HG03565 (cell line): ENCODE results near the gene SMG6.

Source experiments
- ATAC-seq: cut with Tn5 transposase; IDR thresholded peaks from one replicate; pipeline ENCODE4 v1.9.1; 2021; ENCODE audit warnings: mild to moderate bottlenecking, moderate library complexity; ENCODE audit not compliant: unreplicated experiment

The SMG6 gene

DNA sequence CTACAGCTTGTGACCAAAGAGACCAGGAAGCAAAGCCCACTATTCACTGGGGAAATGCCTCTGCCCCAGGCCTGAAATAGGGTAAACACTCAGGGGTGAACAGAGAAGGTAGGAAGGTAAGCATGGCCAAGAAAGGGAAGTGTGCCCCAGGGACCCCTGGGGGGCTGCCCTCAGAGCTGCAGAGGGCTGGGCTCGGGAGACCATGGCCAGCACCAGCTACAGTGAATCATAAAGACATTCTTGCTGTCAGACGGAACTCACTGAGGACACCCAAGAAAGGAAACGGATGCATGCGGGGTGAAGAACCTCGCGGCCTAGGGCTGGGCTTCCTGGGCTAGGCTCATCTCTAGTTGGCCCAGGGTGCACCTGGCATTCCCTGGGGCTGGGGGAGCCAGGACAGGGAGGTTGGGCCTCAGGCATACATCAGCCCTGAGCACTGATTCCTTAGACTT is 239.0 kb downstream of the SMG6 start:
- no peak for ATAC-seq

GRCh38 chr17:2064147-2064489 is 239.5 kb downstream of the SMG6 start:
- ATAC-seq: no peak

- ATAC-seq: no peak
Observed at GRCh38 chr17:2063261-2064146, 240.1 kb downstream of the SMG6 start.

- ATAC-seq: no peak
Observed at GRCh38 chr17:2062571-2063183, 240.9 kb downstream of the SMG6 start.

- no peak for ATAC-seq
Observed at GRCh38 chr17:2061441-2061958, 242.1 kb downstream of the SMG6 start.

- no peak for ATAC-seq
Observed at GRCh38 chr17:2060681-2061440, 242.7 kb downstream of the SMG6 start.

- ATAC-seq: no peak
Observed at GRCh38 chr17:2060385-2060658, 243.3 kb downstream of the SMG6 start.

GRCh38 chr17:2059547-2060384 is 243.8 kb downstream of the SMG6 start:
- ATAC-seq: no peak

DNA sequence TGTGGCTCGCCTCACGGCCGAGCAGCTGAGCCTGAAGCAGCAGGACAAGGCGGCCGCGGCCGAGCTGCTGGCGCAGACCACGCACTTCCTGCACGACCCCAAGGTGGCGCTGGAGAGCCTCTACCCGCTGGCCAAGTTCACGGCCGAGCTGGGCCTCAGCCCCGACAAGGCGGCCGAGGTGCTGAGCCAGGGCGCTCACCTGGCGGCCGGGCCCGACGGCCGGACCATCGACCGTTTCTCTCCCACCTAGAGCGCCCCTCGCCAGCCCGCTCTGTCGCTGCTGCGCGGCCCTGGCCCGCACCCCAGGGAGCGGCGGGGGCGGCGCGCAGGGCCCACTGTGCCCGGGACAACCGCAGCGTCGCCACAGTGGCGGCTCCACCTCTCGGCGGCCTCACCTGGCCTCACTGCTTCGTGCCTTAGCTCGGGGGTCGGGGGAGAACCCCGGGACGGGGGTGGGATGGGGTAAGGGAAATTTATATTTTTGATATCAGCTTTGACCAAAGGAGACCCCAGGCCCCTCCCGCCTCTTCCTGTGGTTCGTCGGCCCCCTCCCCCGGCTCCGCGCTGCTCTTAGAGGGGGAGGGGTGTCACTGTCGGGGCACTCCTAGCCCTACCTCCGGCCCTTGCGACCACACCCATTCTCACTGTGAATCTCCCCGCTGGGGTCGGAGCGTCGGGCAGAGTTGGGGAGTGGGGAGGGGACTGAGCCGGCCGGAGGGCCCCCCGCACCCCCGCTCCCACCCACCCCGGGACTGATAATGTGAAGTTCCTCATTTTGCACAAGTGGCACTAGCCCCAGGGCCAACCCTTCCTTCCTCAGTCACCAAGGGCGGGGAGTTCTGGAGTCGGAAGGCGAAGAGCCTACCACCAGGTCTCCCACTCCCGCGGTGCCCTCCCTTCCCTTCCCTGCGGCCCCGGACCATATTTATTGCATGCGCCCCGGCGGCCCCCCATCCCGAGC is 244.7 kb downstream of the SMG6 start:
- ATAC-seq: no peak

DNA sequence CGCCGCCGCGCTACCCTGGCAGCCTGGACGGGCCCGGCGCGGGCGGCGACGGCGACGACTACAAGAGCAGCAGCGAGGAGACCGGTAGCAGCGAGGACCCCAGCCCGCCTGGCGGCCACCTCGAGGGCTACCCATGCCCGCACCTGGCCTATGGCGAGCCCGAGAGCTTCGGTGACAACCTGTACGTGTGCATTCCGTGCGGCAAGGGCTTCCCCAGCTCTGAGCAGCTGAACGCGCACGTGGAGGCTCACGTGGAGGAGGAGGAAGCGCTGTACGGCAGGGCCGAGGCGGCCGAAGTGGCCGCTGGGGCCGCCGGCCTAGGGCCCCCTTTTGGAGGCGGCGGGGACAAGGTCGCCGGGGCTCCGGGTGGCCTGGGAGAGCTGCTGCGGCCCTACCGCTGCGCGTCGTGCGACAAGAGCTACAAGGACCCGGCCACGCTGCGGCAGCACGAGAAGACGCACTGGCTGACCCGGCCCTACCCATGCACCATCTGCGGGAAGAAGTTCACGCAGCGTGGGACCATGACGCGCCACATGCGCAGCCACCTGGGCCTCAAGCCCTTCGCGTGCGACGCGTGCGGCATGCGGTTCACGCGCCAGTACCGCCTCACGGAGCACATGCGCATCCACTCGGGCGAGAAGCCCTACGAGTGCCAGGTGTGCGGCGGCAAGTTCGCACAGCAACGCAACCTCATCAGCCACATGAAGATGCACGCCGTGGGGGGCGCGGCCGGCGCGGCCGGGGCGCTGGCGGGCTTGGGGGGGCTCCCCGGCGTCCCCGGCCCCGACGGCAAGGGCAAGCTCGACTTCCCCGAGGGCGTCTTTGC is 245.6 kb downstream of the SMG6 start:
- no peak for ATAC-seq

- no peak for ATAC-seq
Observed at GRCh38 chr17:2057175-2057759, 246.3 kb downstream of the SMG6 start.

DNA sequence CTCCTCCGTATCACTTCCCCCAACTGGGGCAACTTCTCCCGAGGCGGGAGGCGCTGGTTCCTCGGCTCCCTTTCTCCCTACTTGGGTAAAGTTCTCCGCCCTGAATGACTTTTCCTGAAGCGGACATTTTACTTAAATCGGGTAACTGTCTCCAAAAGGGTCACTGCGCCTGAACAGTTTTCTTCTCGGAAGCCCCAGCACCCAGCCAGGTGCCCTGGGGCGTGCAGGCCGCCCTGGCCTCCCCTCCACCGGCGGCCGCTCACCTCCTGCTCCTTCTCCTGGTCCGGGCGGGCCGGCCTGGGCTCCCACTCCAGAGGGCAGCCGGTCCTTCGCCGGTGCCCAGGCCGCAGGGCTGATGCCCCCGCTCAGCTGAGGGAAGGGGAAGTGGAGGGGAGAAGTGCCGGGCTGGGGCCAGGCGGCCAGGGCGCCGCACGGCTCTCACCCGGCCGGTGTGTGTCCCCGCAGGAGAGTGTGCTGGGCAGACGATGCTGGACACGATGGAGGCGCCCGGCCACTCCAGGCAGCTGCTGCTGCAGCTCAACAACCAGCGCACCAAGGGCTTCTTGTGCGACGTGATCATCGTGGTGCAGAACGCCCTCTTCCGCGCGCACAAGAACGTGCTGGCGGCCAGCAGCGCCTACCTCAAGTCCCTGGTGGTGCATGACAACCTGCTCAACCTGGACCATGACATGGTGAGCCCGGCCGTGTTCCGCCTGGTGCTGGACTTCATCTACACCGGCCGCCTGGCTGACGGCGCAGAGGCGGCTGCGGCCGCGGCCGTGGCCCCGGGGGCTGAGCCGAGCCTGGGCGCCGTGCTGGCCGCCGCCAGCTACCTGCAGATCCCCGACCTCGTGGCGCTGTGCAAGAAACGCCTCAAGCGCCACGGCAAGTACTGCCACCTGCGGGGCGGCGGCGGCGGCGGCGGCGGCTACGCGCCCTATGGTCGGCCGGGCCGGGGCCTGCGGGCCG is 247.1 kb downstream of the SMG6 start:
- ATAC-seq: no peak

DNA sequence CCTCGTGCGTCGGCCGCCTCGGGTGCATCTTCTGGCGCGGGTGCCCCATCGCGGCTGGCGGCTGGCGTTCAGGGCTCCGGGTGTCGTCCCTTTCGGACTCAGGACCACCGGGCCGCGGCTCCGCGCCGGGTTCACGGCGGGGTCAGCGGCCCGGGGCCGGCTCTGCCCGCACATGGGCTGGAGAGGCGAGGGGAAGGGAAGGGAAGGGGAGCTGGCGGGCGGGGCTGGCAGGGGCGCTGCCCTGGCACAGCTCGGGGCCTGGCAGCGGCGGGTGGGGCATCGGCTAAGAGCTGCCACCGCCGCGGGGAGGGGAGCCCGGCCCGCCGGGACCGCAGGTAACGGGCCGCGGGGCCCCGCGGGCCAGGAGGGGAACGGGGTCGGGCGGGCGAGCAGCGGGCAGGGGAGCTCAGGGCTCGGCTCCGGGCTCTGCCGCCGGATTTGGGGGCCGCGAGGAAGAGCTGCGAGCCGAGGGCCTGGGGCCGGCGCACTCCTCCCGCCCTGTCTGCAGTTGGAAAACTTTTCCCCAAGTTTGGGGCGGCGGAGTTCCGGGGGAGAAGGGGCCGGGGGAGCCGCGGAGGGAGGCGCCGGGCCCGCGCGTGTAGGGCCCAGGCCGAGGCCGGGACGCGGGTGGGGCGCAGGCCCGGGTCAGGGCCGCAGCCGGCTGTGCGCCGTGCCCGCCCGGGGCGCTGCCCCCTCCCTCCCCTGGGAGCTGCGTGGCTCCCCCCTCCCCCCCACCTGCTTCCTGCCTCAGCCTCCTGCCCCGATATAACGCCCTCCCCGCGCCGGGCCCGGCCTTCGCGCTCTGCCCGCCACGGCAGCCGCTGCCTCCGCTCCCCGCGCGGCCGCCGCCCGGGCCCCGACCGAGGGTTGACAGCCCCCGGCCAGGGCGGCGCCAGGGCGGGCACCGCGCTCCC is 248.0 kb downstream of the SMG6 start:
- ATAC-seq: no peak

DNA sequence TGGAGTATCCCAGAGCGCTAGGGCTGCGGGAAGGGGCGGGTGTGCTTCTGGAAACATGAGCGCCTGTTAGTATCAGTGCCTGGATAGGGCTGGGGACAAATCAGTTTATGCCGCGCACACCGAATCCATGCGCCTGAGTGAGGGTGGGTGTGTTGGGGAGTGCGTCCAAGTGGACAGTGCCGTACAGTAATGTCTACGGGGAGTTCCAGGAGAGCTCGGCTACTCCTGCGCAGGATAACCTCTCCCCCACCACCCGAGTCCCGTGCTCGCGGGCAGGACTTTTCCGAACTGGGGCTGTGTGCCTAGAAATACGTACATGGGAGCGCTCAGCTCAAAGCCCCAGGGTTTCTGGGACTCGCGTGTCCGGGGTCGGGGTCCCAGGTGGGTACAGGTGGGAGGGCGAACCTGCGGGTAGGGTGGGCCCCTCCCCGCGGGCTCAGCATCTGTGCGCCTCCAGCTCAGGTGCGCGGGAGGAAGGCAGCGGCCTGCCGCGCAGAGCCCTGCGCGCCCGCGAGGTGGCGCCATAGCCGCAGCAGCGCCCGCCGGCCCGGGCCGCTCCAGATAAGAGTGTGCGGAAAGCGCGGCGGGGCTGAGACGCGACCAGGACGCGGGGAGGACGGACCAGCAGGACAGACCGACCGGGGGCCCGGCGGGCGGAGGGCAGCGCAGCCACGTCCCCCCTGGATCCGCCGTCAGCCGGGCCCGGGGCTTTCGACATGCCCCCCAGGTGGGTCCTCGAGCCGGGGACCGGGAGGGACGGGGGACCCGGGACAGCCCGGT is 248.9 kb downstream of the SMG6 start, which contains the start of gene HIC1:
Gene HIC1, plus strand, starts transcription at position 592 of the 780 bp plus-strand sequence. CDS start 1,588 bp downstream, outside the sequence.
- no peak for ATAC-seq

- no peak for ATAC-seq
Observed at GRCh38 chr17:2054262-2054511, 249.4 kb downstream of the SMG6 start.
